Endothelial cell of umbilical vein (primary cell): ENCODE data around the gene PNKD. TPM values are rescaled to one million over a fixed set of nuclear protein-coding genes. Genes with fewer than 3 reads are reported as not detected.

Source experiments
- BruUV-seq: library from RNA; stranded (reverse); fragments of 400-500 nt; replicated peaks from 2 replicates; lab custom pipeline; 2021; lab: Mats Ljungman, UMichigan
- CTCF ChIA-PET: fragments of 300-600, 350-600 bp; sonication (Branson Sonifier 250); formaldehyde crosslinking; loops from one replicate; lab custom pipeline; 2021; ENCODE audit warnings: antibody characterized with exemption, inconsistent platforms; lab: Charles Lee
- POLR2A ChIA-PET: fragments of 300-600, 350-600 bp; sonication (Branson Sonifier 250); formaldehyde crosslinking; loops from one replicate; lab custom pipeline; 2021; ENCODE audit warnings: antibody characterized with exemption, inconsistent platforms; lab: Charles Lee
- DNase-seq: peaks from one replicate; pipeline ENCODE4 v3.0.0-alpha.2; 2011; ENCODE audit warnings: low read depth, low spot score
- FAIRE-seq: peaks from 2 replicates; lab custom pipeline; 2011; peaks lifted over from hg19 to GRCh38; lab: Jason Lieb, UNC
- H2AFZ ChIP-seq: 2 replicates; pipeline ENCODE4 v1.6.0; 2012; ENCODE audit warnings: low read depth, low read length, control low read depth, inconsistent platforms
- H3K27ac ChIP-seq: 2 replicates; pipeline ENCODE4 v1.5.1; 2011; ENCODE audit warnings: low read depth, mild to moderate bottlenecking, control low read depth, low read length, moderate library complexity; ENCODE audit not compliant: insufficient read depth
- H3K27me3 ChIP-seq, 2 experiments: 2 replicates each; pipeline versions ENCODE4 v1.6.0 to v1.6.1; 2011; ENCODE audit warnings: low read length in 2 of 2, mixed read lengths in 1 of 2; ENCODE audit not compliant: control insufficient read depth in 2 of 2, insufficient read depth in 2 of 2
- H3K36me3 ChIP-seq, 2 experiments: 2 replicates in 1 of 2; 3 replicates in 1 of 2; pipeline ENCODE4 v1.5.1; 2011; ENCODE audit warnings: low read length in 2 of 2, mild to moderate bottlenecking in 1 of 2, moderate library complexity in 1 of 2; ENCODE audit not compliant: control insufficient read depth in 2 of 2, insufficient read depth in 2 of 2; ENCODE audit errors: extremely low read depth in 1 of 2
- H3K4me1 ChIP-seq: 3 replicates; pipeline ENCODE4 v1.5.1; 2011; ENCODE audit warnings: mild to moderate bottlenecking, low read length; ENCODE audit not compliant: control insufficient read depth, insufficient read depth; ENCODE audit errors: extremely low read depth
- H3K4me2 ChIP-seq: 2 replicates; pipeline ENCODE4 v1.6.1; 2011; ENCODE audit warnings: low read length, control low read depth, mixed read lengths; ENCODE audit not compliant: insufficient read depth
- H3K4me3 ChIP-seq, 3 experiments: fragments of 200-600 bp in 1 of 3; sonication (generic), shearing (Covaris generic) in 1 of 3; replicated peaks in 1 of 3; 2 replicates each; pipeline ENCODE4 v1.5.1; 2011 to 2016; ENCODE audit warnings: control low read depth in 3 of 3, low read length in 3 of 3, mild to moderate bottlenecking in 2 of 3, inconsistent platforms in 1 of 3, low read depth in 1 of 3, moderate library complexity in 1 of 3; ENCODE audit not compliant: insufficient read depth in 1 of 3
- H3K79me2 ChIP-seq: 2 replicates; pipeline ENCODE4 v1.6.0; 2012; ENCODE audit warnings: low read length, inconsistent platforms; ENCODE audit not compliant: control insufficient read depth, insufficient read depth
- H3K9ac ChIP-seq: replicated peaks from 2 replicates; pipeline ENCODE3; 2011; ENCODE audit warnings: low read length, control low read depth; ENCODE audit not compliant: insufficient read depth; ENCODE audit errors: extremely low read depth
- H3K9me1 ChIP-seq: replicated peaks from 3 replicates; pipeline ENCODE4 v1.6.0; 2011; ENCODE audit warnings: mild to moderate bottlenecking, low read length; ENCODE audit not compliant: control insufficient read depth, insufficient read depth; ENCODE audit errors: extremely low read depth
- H3K9me3 ChIP-seq: replicated peaks from 2 replicates; pipeline ENCODE4 v1.5.1; 2012; ENCODE audit warnings: low read length, inconsistent platforms; ENCODE audit not compliant: control insufficient read depth, insufficient read depth
- H4K20me1 ChIP-seq: replicated peaks from 2 replicates; pipeline ENCODE3; 2011; ENCODE audit warnings: mild to moderate bottlenecking, low read length; ENCODE audit not compliant: control insufficient read depth, insufficient read depth; ENCODE audit errors: extremely low read depth
- EZH2 ChIP-seq: IDR thresholded peaks from 2 replicates; pipeline ENCODE4 v1.6.1; 2012; ENCODE audit warnings: borderline replicate concordance, low read depth, mild to moderate bottlenecking, moderate library complexity, low read length, inconsistent platforms; ENCODE audit not compliant: severe bottlenecking
- FOS ChIP-seq: IDR thresholded peaks from 2 replicates; pipeline ENCODE4 v1.6.1; 2011; ENCODE audit warnings: mild to moderate bottlenecking, low read length, moderate library complexity, borderline replicate concordance; ENCODE audit not compliant: insufficient read depth
- GATA2 ChIP-seq: IDR thresholded peaks from 2 replicates; pipeline ENCODE4 v1.7.0; 2011; ENCODE audit warnings: low read depth, mild to moderate bottlenecking, moderate library complexity, mixed read lengths, low read length; ENCODE audit not compliant: insufficient read length, insufficient read depth
- dilution Hi-C: fragments of 300-500 bp; cut with MboI; formaldehyde crosslinking; loops from one replicate; pipeline ENCODE4 v1.15.0; 2019; ENCODE audit warnings: low sequenced_read_pairs; ENCODE audit not compliant: extremely low pct_ligation_motif_present
- intact Hi-C: fragments of 100-400 bp; cut with micrococcal nuclease; formaldehyde crosslinking; loops from one replicate; pipeline ENCODE4 v1.10.0; 2022
- polyA plus RNA-seq, 4 experiments: library from polyadenylated mRNA; depleted of rRNA in 3 of 4; stranded (reverse) in 3 of 4; unstranded in 1 of 4; fragments of >200 nt; gene quantifications; 2 replicates each; pipeline versions ENCODE4 v1.2.1 to v1.2.3, GENCODE V29; 2011 to 2012; ENCODE audit warnings: missing spikeins in 1 of 4
- total RNA-seq: library from RNA; stranded (reverse); gene quantifications from 2 replicates; pipeline ENCODE4 v1.2.3, GENCODE V29; 2021

PNKD gene
- total and polyA plus RNA-seq, 2 donors (not counting 3 experiments of a cell fraction or from before 2014, with no cell fraction given): 56.1 to 88.3 TPM

- Histone ChIP-seq H3K27ac (no peak overlapping the region), H3K9ac (no peak overlapping the region), H3K4me2 (no peak overlapping the region), H3K79me2 (no peaks in the 10 kb centered on the region), H3K27me3 (no peaks in the 10 kb centered on the region), H4K20me1 (no peaks in the 10 kb centered on the region), H3K36me3 (no peaks in the 10 kb centered on the region), H3K4me3 (no peak overlapping the region), H3K9me1 (no peaks in the 10 kb centered on the region), H2AFZ (no peak overlapping the region), H3K4me1 (peaks cover 26% of the 10 kb centered on the region), H3K9me3 (no peaks in the 10 kb centered on the region)
- DNase-seq: no peak
- BruUV-seq: no TSS peak
- dilution Hi-C loops (no loop called here), intact Hi-C loops (loop anchor here (5.0 kb wide), 1 partner anchor 238 kb away; no protein-coding TSS in a partner anchor)
- ChIA-PET POLR2A (no interaction called here), CTCF (interaction anchor here (1.0 to 5.7 kb wide), 9 partner anchors 11 to 207 kb away, joined by 3 to 99 read pairs (median 6); partner anchors contain the start of genes AAMP, CATIP and PNKD)
- FAIRE-seq: no peak
- TF ChIP-seq GATA2: no peak
These were observed 124.2 kb downstream of the PNKD start for GRCh38 chr2:218394298-218395089.

DNA sequence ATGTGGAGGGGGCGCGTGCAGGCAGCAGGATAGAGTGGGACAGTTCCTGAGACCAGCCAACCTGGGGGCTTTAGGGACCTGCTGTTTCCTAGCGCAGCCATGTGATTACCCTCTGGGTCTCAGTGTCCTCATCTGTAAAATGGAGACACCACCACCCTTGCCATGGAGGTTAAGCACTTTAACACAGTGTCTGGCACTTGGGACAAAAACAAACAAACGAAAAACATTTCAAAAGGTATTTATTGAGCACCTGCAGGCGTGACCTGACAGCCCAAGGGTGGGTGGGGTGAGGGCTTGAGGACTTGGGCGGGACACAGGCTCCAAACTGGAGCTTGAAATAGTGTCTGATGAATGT is 124.7 kb downstream of the PNKD start:
- DNase-seq: no peak
- no peaks in the 10 kb centered on the region for H3K36me3 ChIP-seq
- H3K4me1 ChIP-seq: peaks cover 26% of the 10 kb centered on the region
- no peak for FAIRE-seq
- no peak for TF ChIP-seq FOS
- no peak for TF ChIP-seq EZH2
- TF ChIP-seq GATA2: no peak
- BruUV-seq: no TSS peak
- no peaks in the 10 kb centered on the region for H3K9me3 ChIP-seq
- no peak overlapping the region for H2AFZ ChIP-seq
- H3K9ac ChIP-seq: no peak overlapping the region
- CTCF ChIA-PET: interaction anchor here (0.7 to 5.7 kb wide), 9 partner anchors 39 to 208 kb away, joined by 3 to 99 read pairs (median 9); partner anchors contain the start of genes AAMP, CATIP and PNKD
- H3K79me2 ChIP-seq: peaks cover under 1% of the 10 kb centered on the region
- H3K4me3 ChIP-seq: no peak overlapping the region
- dilution Hi-C loops (no loop called here), intact Hi-C loops (loop anchor here (5.0 kb wide), 1 partner anchor 237 kb away; no protein-coding TSS in a partner anchor)
- no peaks in the 10 kb centered on the region for H3K9me1 ChIP-seq
- no peaks in the 10 kb centered on the region for H3K27me3 ChIP-seq
- no peaks in the 10 kb centered on the region for H4K20me1 ChIP-seq
- no peak overlapping the region for H3K27ac ChIP-seq
- POLR2A ChIA-PET: no interaction called here
- H3K4me2 ChIP-seq: no peak overlapping the region
